GM18511 (cell line): ENCODE measurements around the gene IMMP2L.
"Not testable (repeated sequence)": the region's sequence is repeated elsewhere in the genome, so short reads cannot be mapped to it uniquely, and the experiment has no call there.

Source experiments
- ATAC-seq: cut with Tn5 transposase; IDR thresholded peaks from one replicate; pipeline ENCODE4 v1.9.1; 2021; ENCODE audit warnings: mild to moderate bottlenecking, moderate library complexity; ENCODE audit not compliant: unreplicated experiment

Gene IMMP2L

GRCh38 chr7:111561904-111562732, at the start of gene IMMP2L:
TSS of gene IMMP2L (minus strand) at chr7:111562492.
- ATAC-seq: peak; percentile 89

DNA sequence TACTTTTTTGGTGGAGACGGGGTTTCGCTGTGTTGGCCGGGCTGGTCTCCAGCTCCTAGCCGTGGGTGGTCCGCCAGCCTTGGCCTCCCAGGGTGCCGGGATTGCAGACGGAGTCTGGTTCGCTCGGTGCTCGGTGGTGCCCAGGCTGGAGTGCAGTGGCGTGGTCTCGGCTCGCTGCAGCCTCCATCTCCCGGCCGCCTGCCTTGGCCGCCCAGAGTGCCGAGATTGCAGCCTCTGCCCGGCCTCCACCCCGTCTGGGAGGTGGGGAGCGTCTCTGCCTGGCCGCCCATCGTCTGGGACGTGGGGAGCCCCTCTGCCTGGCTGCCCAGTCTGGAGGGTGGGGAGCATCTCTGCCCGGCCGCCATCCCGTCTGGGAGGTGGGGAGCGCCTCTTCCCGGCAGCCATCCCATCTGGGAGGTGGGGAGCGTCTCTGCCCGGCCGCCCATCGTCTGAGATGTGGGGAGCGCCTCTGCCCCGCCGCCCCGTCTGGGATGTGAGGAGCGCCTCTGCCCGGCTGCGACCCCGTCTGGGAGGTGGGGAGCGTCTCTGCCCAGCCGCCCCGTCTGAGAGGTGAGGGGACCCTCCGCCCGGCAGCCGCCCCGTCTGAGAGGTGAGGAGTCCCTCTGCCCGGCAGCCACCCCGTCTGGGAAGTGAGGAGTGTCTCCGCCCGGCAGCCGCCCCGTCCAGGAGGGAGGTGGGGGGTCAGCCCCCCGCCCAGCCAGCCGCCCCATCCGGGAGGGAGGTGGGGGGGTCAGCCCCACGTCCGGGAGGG, 47.4 kb upstream of the IMMP2L start:
- not testable (repeated sequence) for ATAC-seq

- no peak for ATAC-seq
Observed at GRCh38 chr7:111607621-111608020, 45.3 kb upstream of the IMMP2L start.

DNA sequence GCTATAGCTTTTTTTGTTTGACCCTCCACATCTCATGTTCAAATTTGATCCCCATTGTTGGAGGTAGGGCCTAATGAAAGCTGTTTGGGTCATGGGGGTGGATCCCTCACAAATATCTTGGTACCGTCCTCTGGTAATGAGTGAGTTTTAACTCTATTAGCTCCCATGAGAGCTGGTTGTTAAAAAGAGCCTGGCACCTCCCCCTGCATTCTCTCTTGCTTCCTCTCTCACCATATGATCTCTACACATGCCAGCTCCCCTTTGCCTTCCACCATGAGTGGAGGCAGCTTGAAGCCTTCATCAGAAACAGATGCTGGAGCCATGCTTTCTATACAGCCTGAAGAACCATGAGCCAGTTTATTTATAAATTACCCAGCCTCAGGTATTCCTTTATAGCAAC, 43.0 kb upstream of the IMMP2L start:
- no peak for ATAC-seq

- ATAC-seq: no peak
Observed at GRCh38 chr7:111600091-111600490, 37.8 kb upstream of the IMMP2L start.

GRCh38 chr7:111595780-111596179, 33.5 kb upstream of the IMMP2L start:
- no peak for ATAC-seq

GRCh38 chr7:111594602-111595001, 32.3 kb upstream of the IMMP2L start:
- no peak for ATAC-seq

DNA sequence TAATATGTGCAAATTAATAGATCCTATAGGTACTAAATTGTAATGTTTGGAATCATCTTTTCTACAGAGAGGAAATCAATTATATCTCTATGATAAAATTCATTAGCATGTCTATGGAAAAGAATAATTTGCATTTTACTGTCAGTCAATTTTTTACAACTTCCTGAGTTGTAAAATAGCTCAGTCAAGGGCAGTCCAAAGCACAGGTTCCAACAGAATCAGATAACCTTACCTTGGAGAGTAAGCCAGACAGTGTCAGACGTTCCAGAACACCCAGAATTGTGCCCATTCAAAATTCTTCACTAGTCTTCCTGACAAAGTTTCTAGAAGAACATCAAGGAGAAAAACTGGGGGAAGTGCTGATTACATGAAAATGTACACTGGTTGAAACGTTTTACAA, 31.1 kb upstream of the IMMP2L start:
- ATAC-seq: no peak

- no peak for ATAC-seq
Observed at GRCh38 chr7:111588065-111588433, 25.8 kb upstream of the IMMP2L start.

- ATAC-seq: no peak
Observed at GRCh38 chr7:111587410-111588064, 25.2 kb upstream of the IMMP2L start.

DNA sequence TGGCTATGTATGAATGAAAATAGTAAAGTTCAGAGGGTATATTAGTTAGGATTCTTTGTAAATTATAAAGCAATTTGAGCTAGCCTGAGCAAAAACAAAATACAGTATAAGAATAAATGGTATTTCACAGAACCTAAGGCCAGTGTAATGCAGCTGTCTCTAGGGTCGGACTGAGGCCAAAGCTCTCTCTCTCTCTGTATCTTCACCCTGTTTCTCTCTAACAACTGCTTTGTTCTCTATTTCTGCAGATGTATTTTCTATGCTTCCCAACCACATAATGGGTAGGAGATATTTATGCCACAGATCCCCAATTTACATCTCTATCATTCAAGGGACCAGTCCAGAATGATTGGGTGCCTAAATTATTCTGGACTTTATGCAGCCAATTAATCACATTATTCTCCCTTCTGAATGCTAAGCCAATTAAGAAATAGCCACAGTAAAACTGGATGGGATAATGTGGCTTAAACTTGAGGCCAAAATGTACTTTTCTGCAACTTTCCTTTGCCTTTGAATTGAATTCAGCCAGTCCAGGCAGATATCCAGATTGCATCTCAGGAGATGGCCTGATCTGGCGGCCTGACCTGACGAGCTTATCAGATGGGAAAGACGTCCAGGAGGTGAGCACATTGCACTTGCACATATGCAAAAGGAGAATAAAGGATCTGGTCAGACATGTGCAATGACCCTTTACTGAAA, 24.6 kb upstream of the IMMP2L start:
- ATAC-seq: no peak

DNA sequence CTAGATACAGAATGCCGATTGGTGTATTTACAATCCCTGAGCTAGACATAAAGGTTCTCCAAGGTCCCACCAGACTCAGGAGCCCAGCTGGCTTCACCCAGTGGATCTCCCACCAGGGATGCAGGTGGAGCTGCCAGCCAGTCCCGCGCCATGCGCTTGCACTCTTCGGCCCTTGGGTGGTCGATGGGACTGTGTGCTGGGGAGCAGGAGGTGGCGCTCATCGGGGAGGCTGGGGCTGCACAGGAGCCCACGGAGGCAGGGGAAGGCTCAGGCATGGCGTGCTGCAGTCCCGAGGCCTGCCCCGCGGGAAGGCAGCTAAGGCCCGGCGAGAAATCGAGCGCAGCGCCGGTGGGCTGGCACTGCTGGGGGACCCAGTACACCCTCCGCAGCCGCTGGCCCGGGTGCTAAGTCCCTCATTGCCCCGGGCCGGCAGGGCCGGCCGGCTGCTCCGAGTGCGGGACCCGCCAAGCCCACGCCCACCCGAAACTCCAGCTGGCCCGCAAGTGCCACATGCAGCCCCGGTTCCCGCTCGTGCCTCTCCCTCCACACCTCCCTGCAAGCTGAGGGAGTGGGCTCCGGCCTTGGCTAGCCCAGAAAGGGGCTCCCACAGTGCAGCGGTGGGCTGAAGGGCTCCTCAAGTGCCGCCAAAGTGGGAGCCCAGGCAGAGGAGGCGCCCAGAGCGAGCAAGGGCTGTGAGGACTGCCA, 19.6 kb upstream of the IMMP2L start:
- ATAC-seq: not testable (repeated sequence)

- ATAC-seq: not testable (repeated sequence)
Observed at GRCh38 chr7:111581207-111581606, 18.9 kb upstream of the IMMP2L start.

DNA sequence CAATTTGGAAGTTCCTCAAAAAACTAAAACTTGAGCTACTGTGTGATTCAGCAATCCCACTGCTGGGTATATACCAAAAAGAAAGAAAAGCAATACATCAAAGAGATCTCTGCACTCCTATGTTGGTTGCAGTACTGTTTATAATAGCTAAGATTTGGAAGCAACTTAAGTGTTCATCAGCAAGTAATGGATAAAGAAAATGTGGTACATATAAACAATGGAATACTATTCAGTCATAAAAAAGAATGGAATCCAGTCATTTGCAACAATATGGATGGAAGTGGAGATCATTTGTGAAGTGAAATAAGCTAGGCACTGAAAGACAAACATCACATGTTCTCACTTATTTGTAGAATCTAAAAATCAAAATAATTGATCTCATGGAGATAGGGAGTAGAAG, 16.5 kb upstream of the IMMP2L start:
- no peak for ATAC-seq

DNA sequence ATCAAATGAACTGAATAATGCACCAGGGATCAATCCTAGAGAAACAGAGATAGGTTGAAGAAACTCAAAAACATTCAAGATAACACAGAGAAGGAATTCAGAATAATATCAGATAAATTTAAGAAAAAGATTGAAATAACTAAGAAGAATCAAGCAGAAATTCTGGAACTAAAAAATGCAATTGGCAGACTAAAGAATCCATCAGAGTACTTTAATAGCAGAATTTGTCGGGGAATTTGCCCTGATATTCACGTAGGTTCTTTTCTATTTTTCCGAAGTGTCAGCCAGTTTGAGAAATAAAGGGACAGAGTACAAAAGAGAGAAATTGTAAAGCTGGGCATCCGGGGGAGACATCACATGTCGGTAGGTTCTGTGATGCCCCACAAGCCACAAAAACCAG, 9.4 kb upstream of the IMMP2L start:
- ATAC-seq: no peak

DNA sequence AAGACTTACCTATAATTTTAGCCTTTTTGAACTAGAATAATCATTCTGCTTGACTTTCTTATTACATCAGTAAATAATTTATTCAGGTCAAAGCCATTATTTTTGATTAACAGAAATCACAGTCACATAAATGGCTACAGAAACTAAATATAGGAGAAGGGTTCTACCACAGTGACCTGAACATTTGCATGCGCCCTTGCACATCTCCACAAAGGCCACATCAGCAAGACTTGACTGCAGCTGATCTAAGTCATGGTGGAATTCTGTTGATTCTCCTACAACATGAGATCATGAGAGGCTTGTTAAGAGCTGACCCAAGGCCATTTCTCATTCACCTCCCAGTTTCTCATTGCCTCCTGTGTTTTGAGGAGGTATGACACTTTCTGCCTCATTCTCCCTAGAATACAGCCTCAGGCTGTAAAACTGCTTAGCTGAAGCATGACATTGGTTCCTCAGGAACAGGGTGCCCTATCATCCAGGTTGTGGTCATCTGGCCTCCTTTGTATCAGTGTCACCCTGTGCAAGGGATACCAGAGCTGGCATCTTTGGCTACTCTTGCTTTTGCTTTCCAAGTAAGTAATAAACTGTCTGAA, 6.7 kb upstream of the IMMP2L start:
- ATAC-seq: peak; percentile 81

GRCh38 chr7:111568419-111568818, 6.1 kb upstream of the IMMP2L start:
- no peak for ATAC-seq

- no peak for ATAC-seq
Observed at GRCh38 chr7:111564078-111564477, 1.8 kb upstream of the IMMP2L start.

DNA sequence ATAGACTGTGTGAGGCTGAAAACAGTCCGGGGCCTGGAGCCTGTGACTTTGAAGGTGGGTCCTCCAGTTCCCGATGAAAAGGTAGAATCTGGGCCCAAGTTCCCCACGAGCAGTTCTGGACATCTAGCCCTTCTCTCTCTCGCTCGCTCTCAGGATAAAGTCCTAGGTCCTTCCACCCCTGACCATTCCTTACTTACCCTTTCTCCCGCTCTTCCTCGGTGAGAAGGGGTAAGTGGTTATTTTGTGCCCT, 713 bp downstream of the IMMP2L start:
- ATAC-seq: no peak
